Ovary (tissue), 9 donors: ENCODE results near the gene DOCK8. TPM values are rescaled to one million over a fixed set of nuclear protein-coding genes. Genes with fewer than 3 reads are reported as not detected.

ENCODE experiments used
- DNase-seq, 5 donors: peaks; one replicate each; pipeline ENCODE4 v3.0.0-alpha.2; 2019 to 2020
- H3K27ac ChIP-seq, 2 donors: fragments of 200-600 bp; one replicate each; pipeline versions ENCODE4 v1.5.1 to v1.8.0; 2019 to 2022
- H3K27me3 ChIP-seq: fragments of 200-600 bp; one replicate; pipeline ENCODE4 v1.8.0; 2022
- H3K36me3 ChIP-seq: fragments of 200-600 bp; sonication (generic); one replicate; pipeline ENCODE4 v1.5.1; 2019
- H3K4me1 ChIP-seq: one replicate; pipeline ENCODE4 v1.8.1; 2013; ENCODE audit warnings: mild to moderate bottlenecking, moderate library complexity; ENCODE audit not compliant: insufficient read depth
- H3K4me3 ChIP-seq: fragments of 200-600 bp; sonication (generic); one replicate; pipeline ENCODE4 v1.5.1; 2017
- H3K9me3 ChIP-seq, 2 donors: fragments of 200-600 bp in 1 of 2; sonication (generic) in 1 of 2; one replicate each; pipeline versions ENCODE4 v1.5.1 to v1.8.1; 2013 to 2019; ENCODE audit warnings: mild to moderate bottlenecking in 1 of 2, moderate library complexity in 1 of 2
- CTCF ChIP-seq, 3 donors: fragments of 450-650 bp in 2 of 3; fragments of 200-600 bp in 1 of 3; IDR thresholded peaks; one replicate each; pipeline versions ENCODE4 v1.5.1 to v1.8.0; 2016 to 2022; ENCODE audit warnings: antibody characterized with exemption in 3 of 3, mild to moderate bottlenecking in 1 of 3
- EP300 ChIP-seq: sonication (generic); formaldehyde crosslinking; IDR thresholded peaks from one replicate; pipeline ENCODE4 v1.6.1; 2017; ENCODE audit warnings: antibody characterized with exemption
- POLR2A ChIP-seq: fragments of 450-650 bp; IDR thresholded peaks from one replicate; pipeline ENCODE4 v1.6.1; 2017; ENCODE audit warnings: antibody characterized with exemption, mild to moderate bottlenecking, moderate library complexity
- WGBS, 3 donors: extraction: QIAGEN DNeasy Blood & Tissue Kit in 1 of 3; methylation state at CpG; one replicate each; pipeline versions ENCODE4 v1.1.5 to v1.1.7; 2013 to 2017; 5-methylcytosine and 5-hydroxymethylcytosine counted together
- intact Hi-C, 4 donors: fragments of 100-400 bp; cut with DNase I; formaldehyde crosslinking; loops; one replicate each; pipeline versions ENCODE4 v1.11.0 to v1.15.1; 2022 to 2023
- polyA plus RNA-seq, 2 donors: library from polyadenylated mRNA; stranded (reverse); fragments of 200-250 nt in 1 of 2; fragments of 350-450 nt in 1 of 2; fragmentation: Illumina TruSeq in 1 of 2; extraction: RNeasy Lipid Tissue Mini Kit (QIAGEN cat#74804) in 1 of 2; gene quantifications; one replicate each; pipeline ENCODE4 v1.2.3, GENCODE V29; 2013 to 2014
- total RNA-seq, 7 donors: library from RNA; depleted of rRNA in 2 of 7; stranded (reverse); fragments of >200 nt in 2 of 7; fragmentation: NEBNext Ultra II Directional in 3 of 7; extraction: Animal tissue kit (Norgen Biotek cat#: 25700) in 3 of 7; gene quantifications; one replicate each; pipeline versions ENCODE4 v1.1.0 to v1.2.4, GENCODE V29; 2016 to 2023
- donor health status: DM: no; HTN: no; CAD: no; lungs with moderate emphysema.
- donor health status: DM: no; HTN: no; CAD: no.
- donor health status: Bipolar disorder and iron deficiency.
- donor health status: DM: yes; HTN: yes; CAD: no.
- donor health status: DM: no; HTN: no; CAD: no.
- donor health status: DM: yes; HTN: yes; CAD: no.

DOCK8 gene
- total and polyA plus RNA-seq, 9 donors: 1.4 to 12.2 (median 7.3) TPM

DNA sequence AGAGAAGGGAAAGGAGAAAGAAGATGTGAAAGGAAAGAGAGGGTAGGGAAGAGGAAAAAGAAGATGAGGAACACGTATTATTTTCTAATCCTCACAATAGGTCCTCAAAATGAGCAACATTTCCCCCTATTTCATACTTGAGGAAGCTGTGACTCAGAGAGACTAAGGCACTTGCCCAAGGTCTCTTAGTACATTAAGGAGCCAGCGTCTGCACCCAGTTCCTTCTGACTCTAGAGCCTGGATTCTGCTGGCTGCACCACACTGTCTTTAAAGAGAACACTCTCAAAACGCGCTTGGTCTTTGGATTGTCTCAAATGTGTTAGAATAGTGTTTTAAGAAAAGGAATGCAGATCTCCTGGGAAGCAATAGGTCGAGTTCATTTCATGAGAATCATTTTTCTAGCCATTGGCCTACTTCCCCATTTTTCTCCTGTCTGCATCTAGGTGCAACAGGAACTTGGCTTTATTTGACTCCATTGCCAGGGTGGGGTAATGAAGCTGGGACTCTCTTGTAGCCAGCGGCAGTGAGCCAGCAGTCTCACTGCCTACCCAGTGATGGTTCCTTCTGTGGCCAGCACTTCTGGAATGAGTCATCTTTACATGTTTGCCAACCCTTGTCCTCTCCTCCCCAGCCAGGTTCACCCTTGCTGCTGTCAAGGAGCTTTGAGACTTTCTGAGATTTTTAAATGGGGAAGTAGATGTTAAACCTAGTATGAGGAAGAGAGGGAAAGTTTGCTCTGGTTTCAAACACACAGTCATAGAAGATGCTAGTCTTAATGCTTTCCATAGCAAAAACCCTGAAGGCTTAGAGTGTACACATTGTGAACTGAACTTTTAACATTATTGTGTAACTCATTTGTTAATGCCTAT is 82.7 kb downstream of the DOCK8 start:
- Histone ChIP-seq H3K4me1 (no peaks in the 10 kb centered on the region), H3K9me3 (no peaks in the 10 kb centered on the region), H3K36me3 (no peaks in the 10 kb centered on the region), H3K4me3 (no peak overlapping the region), H3K27ac (no peak overlapping the region), H3K27me3 (no peaks in the 10 kb centered on the region)
- intact Hi-C loops: no loop called here
- DNase-seq: no peak
- no peak for TF ChIP-seq CTCF (IDR thresholded peaks at IDR 0.05)
- TF ChIP-seq EP300: no peak
- TF ChIP-seq POLR2A: no peak
- WGBS, 3 donors: 49 to 56% (median 54%) methylated on average over 6 of the region's 6 CpGs

DNA sequence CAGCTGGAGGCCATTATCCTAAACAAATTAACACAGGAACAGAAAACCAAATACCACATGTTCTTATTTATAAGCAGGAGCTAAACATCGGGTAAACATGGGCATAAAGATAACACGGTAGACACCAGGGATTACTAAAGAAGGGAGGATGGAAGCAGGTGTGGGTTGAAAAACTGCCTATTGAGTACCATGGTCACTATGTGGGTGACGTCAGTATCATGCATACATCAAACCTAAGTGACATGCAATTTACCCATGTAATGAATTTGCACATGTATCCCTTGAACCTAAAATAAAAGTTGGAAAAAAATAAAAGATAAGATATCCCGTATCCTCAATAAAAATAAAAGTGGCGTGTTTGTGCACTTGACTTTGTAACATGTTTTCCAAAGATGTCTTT is 88.8 kb downstream of the DOCK8 start:
- TF ChIP-seq POLR2A: no peak
- TF ChIP-seq CTCF (IDR thresholded peaks at IDR 0.05): no peak
- TF ChIP-seq EP300: no peak
- H3K4me3 ChIP-seq: no peak overlapping the region
- H3K36me3 ChIP-seq: no peaks in the 10 kb centered on the region
- no peak overlapping the region for H3K27ac ChIP-seq
- H3K4me1 ChIP-seq: no peaks in the 10 kb centered on the region
- intact Hi-C loops: no loop called here
- H3K27me3 ChIP-seq: no peaks in the 10 kb centered on the region
- WGBS, 3 donors: 70 to 81% (median 75%) methylated on average over 5 of the region's 5 CpGs
- H3K9me3 ChIP-seq: no peaks in the 10 kb centered on the region
- no peak for DNase-seq

GRCh38 chr9:304106-304505 is 89.4 kb downstream of the DOCK8 start:
- no peak overlapping the region for H3K4me3 ChIP-seq
- TF ChIP-seq POLR2A (no peak), CTCF (IDR thresholded peaks at IDR 0.05) (no peak), EP300 (no peak)
- intact Hi-C loops: no loop called here

DNA sequence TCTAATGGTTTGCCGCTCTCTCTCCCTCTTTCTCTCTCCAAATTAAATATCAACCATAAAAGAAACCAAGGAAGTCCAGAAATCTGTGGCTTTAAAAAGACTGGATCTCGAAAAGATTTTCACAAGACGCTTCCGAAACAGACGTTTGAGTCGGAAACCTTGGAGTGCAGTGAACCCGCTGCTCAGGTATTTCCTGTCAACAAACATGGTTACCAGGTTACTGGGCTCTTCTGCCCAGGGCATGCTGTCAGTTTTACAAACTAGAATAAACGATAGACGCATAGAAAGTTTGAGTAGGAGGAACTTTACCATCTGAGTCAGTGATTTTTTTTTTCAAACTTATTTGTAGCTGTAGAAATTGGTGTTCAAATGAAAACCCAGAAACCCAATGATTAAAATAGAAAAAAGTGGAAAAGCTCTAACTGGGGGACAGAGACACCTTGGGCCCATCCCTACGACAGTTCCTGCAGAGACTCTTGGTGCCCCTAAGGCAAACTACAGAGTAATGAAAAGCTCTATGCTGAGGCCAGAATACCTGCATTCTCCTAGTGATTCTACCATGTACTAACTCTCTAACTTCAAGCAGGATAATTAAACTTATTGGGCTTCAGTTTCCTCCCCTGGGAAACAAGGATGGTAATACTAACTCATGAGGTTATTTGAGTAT is 90.0 kb downstream of the DOCK8 start:
- intact Hi-C loops: no loop called here
- TF ChIP-seq EP300: no peak
- no peak for TF ChIP-seq POLR2A
- TF ChIP-seq CTCF (IDR thresholded peaks at IDR 0.05): no peak
- 66 to 73% (median 69%) methylated on average over 10 of the region's 10 CpGs for WGBS, 3 donors

More at GRCh38 chr9:304106-304505, 89.4 kb downstream of the DOCK8 start:
- no peaks in the 10 kb centered on the region for H3K9me3 ChIP-seq
- H3K27ac ChIP-seq: no peak overlapping the region
- no peaks in the 10 kb centered on the region for H3K4me1 ChIP-seq
- DNase-seq: no peak
- no peaks in the 10 kb centered on the region for H3K36me3 ChIP-seq
- 76 to 82% (median 81%) methylated on average over 4 of the region's 4 CpGs for WGBS, 3 donors
- no peaks in the 10 kb centered on the region for H3K27me3 ChIP-seq

More for the DNA sequence above, 90.0 kb downstream of the DOCK8 start:
- no peaks in the 10 kb centered on the region for H3K9me3 ChIP-seq
- H3K4me3 ChIP-seq: no peak overlapping the region
- H3K27ac ChIP-seq: no peak overlapping the region
- no peaks in the 10 kb centered on the region for H3K27me3 ChIP-seq
- no peak for DNase-seq
- no peaks in the 10 kb centered on the region for H3K4me1 ChIP-seq
- no peaks in the 10 kb centered on the region for H3K36me3 ChIP-seq
